ENCODE data around the gene CSTB.
A peak's percentile ranks its signal among the peaks of the same experiment; 100 is the strongest.

The CSTB gene

DNA sequence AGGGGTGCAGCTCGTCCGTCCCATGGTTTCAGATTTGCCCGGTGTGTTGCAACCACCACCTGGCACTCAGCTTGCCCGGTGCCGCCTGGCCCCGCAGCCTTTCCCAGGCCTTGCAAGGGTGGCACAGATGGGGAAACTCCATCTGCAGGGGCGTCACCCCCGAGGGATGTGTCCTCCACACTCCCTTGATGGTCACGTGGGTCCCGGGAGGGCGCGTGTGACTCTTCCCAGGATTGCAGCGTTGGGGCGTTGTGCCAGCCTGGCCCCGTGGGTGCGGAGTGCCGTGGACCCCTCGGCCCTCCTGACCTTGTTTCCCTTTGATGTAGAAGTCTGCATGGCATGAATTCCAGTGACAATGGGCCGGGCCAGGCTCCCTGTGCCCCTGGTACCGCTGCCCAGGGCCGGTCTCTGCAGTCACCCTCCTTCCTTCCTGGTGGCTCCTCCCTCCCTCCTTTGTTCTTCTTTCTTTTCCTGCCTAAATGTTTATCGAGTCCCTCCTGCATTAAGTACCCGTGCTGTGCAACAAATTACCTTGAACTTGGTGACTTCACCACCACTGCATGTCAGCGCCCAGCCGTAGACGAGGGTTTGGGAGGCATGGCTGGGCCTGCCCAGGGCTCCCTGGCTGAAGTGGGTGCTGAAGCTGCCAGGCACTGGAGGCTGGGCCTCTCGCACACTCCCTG, 36.2 kb upstream of the CSTB start:
- in situ Hi-C loops (cut with HindIII; ENCODE audit: low pct_ligation_motif_present, low pct_unique_long_range_greater_than_20kb, low sequenced_read_pairs): no loop called here
- DNase-seq: no peak

DNA sequence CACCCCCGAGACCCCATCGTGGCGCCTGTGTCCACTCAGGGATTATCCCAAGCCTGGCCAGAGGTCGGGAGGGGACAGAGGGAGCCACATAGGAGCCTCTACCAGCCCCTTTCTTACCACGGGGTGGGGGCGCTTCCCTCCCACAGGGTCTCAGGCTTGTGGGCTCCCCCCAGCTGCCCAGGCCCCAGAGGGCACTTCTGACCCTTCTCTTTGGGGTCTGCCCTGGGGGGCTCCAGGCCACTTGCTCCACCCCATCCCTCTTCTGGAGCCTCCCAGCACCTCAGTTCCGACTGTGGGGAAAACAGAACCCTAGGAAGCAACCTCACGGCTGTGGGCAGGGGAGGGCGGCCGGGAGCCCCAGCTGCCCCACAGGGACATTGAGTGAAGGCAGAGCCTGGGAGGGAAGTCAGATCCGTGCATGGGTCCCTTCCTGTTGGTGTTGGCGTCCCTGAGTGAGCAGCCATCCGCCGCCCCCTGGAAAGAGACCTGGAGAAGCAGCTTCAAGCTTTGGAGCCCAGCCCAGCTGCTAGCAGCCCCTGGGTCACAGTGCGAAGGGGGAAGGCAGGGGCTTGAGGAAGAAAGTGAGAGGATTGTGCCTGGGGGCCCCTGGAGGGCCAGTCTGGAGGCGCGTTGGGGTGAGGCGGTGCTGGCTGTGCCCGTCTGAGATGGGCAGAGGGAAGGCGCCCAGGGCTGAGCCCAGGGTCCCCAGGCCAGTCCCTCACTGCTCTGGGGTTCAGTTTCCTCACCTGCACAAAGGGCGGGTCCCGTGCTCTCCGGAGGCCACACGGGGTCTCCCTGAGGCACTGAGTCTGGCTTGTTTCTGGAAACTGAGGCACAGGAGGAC, 35.4 kb upstream of the CSTB start:
- DNase-seq: no peak
- in situ Hi-C loops (cut with HindIII; ENCODE audit: low pct_ligation_motif_present, low pct_unique_long_range_greater_than_20kb, low sequenced_read_pairs): no loop called here

GRCh38 chr21:43810505-43811261, 34.6 kb upstream of the CSTB start:
- in situ Hi-C loops (cut with HindIII; ENCODE audit: low pct_ligation_motif_present, low pct_unique_long_range_greater_than_20kb, low sequenced_read_pairs): no loop called here
- peak; percentile 64 for DNase-seq

GRCh38 chr21:43809853-43810504, 33.9 kb upstream of the CSTB start:
- no peak for DNase-seq
- in situ Hi-C loops (cut with HindIII; ENCODE audit: low pct_ligation_motif_present, low pct_unique_long_range_greater_than_20kb, low sequenced_read_pairs): no loop called here

GRCh38 chr21:43809346-43809799, 33.3 kb upstream of the CSTB start:
- no peak for DNase-seq
- in situ Hi-C loops (cut with HindIII; ENCODE audit: low pct_ligation_motif_present, low pct_unique_long_range_greater_than_20kb, low sequenced_read_pairs): no loop called here

- in situ Hi-C loops (cut with HindIII; ENCODE audit: low pct_ligation_motif_present, low pct_unique_long_range_greater_than_20kb, low sequenced_read_pairs): no loop called here
- DNase-seq: no peak
These were observed 32.7 kb upstream of the CSTB start for GRCh38 chr21:43808832-43809251.

DNA sequence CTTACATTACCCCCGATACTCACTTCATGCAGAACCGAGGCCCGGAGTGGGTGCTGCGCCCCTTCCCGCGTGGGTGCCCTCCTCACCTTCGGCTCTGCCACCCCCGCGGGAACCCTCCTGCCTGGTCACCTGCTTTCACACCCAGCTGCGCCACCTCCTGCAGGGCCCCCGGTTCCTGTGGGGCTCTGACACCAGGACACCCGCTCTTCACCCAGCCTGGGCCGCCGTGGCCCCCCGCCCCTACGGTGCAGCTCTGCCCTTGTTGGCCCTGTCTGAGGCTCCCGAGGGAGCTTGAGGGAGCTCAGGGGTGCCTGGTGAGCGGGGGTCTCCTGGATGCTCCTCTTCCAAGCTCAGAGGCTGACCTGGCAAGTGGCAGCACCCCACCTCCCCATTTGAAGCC, 32.3 kb upstream of the CSTB start:
- in situ Hi-C loops (cut with HindIII; ENCODE audit: low pct_ligation_motif_present, low pct_unique_long_range_greater_than_20kb, low sequenced_read_pairs): no loop called here
- DNase-seq: no peak

DNA sequence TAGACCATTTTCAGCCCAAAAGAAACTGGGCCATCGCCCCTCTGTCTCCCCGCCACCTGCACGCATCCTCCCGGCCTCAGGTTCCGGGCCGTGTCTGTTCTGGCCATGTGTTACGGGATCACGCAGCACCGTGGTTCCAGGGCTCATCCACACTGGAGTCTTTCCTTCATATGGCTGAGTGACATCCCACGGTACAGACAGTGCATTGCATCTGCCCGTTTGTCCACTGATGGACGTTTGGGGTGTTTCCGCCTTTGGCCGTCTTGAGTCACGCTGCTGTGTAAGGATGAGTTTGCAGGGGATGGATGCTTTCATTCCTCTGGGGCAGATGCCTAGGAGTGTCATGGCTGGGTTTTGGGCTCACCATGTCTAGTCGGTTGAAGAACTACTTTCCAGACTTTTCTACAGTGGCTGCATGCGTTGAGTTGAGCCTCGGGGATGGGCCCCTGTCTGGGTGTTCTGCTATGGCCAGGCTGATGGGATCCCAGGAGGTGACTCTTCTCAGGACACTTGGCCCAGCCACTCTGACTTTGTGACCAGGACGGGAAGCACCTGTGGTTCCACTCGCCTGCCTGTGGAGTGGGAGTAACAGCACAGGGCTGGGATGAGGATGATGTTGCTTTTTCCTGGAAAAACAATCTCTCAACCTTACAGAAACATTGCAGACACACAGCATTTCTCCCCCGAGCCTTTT, 30.1 kb upstream of the CSTB start:
- in situ Hi-C loops (cut with HindIII; ENCODE audit: low pct_ligation_motif_present, low pct_unique_long_range_greater_than_20kb, low sequenced_read_pairs): no loop called here
- DNase-seq: no peak

- no peak for DNase-seq
- in situ Hi-C loops (cut with HindIII; ENCODE audit: low pct_ligation_motif_present, low pct_unique_long_range_greater_than_20kb, low sequenced_read_pairs): no loop called here
These were observed 29.2 kb upstream of the CSTB start for GRCh38 chr21:43805275-43805800.

- DNase-seq: no peak
- in situ Hi-C loops (cut with HindIII; ENCODE audit: low pct_ligation_motif_present, low pct_unique_long_range_greater_than_20kb, low sequenced_read_pairs): no loop called here
These were observed 27.6 kb upstream of the CSTB start for GRCh38 chr21:43803558-43804300.

DNA sequence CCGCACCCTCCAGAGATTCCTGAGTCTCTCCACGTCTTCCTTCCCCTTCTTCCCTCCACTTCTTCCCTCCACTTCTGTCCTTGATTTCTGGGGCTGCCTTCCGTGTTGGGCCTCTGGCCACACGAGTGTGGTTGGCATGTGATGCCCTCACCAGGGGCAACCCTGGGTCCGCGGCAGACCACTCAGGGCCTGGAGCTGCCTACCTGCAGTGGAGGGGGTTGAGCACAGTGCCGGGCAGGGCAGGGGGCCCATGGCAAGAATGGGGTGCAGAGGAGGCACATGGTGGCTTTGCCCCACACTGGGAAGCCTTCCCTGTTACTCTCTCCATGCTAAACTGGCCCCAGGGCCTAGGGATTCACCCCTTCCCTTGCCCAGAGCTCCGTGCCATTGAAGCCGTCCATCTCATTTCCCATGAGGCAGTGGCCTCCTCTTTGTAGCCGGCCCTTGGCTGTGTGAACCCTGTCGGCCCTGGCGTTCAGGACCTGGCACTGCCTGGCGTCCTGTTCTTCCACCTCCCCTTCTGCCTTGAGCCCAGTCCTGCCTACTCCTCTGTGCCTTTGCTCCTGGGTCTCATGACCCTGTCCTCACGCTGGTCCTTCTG, 26.7 kb upstream of the CSTB start:
- in situ Hi-C loops (cut with HindIII; ENCODE audit: low pct_ligation_motif_present, low pct_unique_long_range_greater_than_20kb, low sequenced_read_pairs): no loop called here
- no peak for DNase-seq

DNA sequence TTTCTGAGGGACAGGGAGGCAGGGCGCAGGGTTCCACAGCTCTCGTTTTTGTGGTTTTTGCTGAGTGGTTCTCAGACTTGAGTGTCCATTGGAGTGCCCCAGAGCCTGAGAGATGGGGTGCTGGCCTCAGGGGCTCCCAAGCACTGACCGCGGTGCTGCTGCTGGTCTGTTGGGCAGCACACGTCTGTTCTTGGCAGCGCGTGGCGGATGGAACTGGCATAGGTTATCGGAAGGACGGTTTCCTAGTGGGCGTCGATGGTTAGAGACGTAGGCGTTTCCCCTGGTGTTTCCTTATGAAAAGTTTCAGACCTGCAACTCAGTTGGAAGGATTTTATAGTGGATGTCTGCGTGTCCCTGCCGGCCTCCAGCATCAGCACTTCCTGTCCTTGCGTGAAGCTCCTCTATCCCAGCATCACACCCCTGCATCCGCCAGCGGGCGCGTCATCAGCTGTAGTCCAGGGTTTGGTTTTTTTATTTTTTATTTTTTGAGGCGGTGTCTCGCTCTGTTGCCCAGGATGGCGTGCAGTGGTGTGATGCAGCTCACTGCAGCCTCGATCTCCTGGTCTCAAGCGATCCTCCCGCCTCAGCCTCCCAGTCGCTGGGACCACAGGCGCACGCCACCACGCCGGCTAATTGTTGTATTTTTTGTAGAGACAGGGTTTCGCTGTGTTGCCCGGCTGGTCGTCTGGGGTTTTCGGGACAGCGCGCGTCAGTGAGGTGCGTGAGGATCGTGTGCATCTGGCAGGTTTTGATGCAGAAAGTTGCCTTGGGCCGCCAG, 25.1 kb upstream of the CSTB start:
- in situ Hi-C loops (cut with HindIII; ENCODE audit: low pct_ligation_motif_present, low pct_unique_long_range_greater_than_20kb, low sequenced_read_pairs): no loop called here
- DNase-seq: no peak

DNA sequence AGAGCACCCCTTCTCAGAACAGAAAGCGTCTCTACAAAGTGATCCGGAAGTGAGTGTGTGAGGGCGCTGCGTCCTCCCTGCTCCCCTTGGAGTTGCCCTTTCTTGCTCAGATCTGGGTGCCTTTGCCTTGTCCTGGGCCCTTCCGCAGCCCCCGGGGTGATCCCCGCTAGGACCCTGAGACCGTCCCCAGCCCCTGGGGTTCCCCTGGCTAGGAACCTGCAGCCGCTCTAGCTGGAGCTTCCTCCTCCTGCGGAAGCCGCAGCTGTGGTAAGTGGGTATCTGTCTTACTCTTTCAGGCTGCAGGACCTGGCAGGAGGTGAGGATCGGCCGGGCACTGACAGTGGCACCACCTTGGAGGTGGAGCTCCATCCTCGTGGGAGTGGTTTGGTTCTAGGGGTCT, 24.5 kb upstream of the CSTB start:
- DNase-seq: no peak
- in situ Hi-C loops (cut with HindIII; ENCODE audit: low pct_ligation_motif_present, low pct_unique_long_range_greater_than_20kb, low sequenced_read_pairs): no loop called here

DNA sequence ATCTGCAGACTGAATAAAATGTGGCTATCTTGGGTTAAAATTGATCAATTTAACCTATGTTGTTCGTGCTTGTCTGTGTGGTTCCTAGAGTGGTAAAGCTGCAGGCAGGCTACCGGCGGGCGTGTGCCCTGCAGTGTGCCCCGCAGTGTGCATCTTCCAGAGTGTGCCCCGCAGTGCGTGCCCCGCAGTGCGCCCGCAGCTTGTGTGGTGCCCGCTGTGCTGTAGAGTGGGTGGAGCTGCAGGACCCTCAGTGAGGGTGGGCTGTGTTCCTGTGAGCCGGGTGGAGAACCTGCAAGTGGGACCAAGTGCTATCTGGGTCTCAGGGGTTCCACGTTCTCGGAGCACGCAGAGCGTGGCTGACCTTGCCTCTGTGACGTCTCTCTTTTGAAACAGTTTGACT, 24.0 kb upstream of the CSTB start:
- no peak for DNase-seq
- in situ Hi-C loops (cut with HindIII; ENCODE audit: low pct_ligation_motif_present, low pct_unique_long_range_greater_than_20kb, low sequenced_read_pairs): no loop called here

GRCh38 chr21:43799301-43799840, 23.3 kb upstream of the CSTB start:
- in situ Hi-C loops (cut with HindIII; ENCODE audit: low pct_ligation_motif_present, low pct_unique_long_range_greater_than_20kb, low sequenced_read_pairs): no loop called here
- DNase-seq: no peak

Data from ACHN (cell line).